GM12875 (cell line): ENCODE measurements around the gene MEIS1.

Experiments
- H3K4me3 ChIP-seq: one replicate; pipeline ENCODE4 v1.5.1; 2011; ENCODE audit warnings: low read depth, low read length, control low read depth
- TF ChIP-seq, protein P1 (sequence below): IDR thresholded peaks from 2 replicates; pipeline ENCODE4 v1.5.1; 2011; ENCODE audit warnings: low read depth, mild to moderate bottlenecking, control low read depth, inconsistent platforms, low read length, moderate library complexity, borderline replicate concordance; ENCODE audit not compliant: insufficient read depth

MEIS1 gene

GRCh38 chr2:66461664-66462500 lies 27.0 kb downstream of the MEIS1 start:
- no peak overlapping the region for H3K4me3 ChIP-seq
- TF ChIP-seq, protein P1, sequence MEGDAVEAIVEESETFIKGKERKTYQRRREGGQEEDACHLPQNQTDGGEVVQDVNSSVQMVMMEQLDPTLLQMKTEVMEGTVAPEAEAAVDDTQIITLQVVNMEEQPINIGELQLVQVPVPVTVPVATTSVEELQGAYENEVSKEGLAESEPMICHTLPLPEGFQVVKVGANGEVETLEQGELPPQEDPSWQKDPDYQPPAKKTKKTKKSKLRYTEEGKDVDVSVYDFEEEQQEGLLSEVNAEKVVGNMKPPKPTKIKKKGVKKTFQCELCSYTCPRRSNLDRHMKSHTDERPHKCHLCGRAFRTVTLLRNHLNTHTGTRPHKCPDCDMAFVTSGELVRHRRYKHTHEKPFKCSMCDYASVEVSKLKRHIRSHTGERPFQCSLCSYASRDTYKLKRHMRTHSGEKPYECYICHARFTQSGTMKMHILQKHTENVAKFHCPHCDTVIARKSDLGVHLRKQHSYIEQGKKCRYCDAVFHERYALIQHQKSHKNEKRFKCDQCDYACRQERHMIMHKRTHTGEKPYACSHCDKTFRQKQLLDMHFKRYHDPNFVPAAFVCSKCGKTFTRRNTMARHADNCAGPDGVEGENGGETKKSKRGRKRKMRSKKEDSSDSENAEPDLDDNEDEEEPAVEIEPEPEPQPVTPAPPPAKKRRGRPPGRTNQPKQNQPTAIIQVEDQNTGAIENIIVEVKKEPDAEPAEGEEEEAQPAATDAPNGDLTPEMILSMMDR, result no peak

DNA sequence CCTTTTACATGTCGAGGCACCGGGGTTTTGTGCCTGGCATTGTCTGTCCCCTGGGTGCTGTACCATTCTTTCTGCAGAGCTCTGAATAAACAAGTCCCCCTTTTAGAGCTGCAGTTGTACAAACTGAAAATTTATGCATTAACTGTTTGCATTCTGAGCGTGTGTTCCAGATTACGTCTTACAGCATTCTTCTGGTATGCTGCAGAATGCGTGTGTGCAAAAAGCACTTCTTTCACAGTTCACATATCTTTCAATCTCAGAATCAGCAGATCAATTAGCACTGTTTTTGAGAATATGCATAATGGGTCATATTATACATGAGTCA lies 27.5 kb downstream of the MEIS1 start:
- no peak overlapping the region for H3K4me3 ChIP-seq
- TF ChIP-seq, protein P1, result no peak

DNA sequence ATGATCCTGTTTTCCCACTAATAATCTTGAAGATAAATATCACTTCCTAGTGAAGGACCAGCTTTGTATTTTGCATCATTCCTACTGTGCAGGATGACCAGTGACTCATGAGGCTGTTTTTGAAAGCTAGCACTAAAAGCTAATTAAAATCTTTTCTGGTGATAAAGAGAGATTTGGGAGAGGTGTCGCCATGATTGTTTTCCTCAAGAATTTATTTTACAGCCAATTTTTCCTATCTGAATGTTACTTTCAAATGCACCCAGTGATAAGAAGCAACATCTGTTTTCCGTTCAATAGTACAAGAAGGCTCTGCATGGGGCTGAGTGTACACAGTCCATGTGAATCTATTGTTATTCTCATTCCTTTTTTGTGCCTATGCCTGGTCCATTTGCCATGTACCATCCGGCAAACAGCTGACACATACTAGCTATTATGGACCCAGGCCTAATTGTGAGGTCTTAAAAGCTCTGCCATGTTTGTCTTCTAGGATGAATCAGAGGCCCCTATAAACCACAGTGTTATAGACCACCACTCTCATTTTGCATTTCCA lies 28.4 kb downstream of the MEIS1 start:
- TF ChIP-seq, protein P1, result no peak
- no peak overlapping the region for H3K4me3 ChIP-seq

DNA sequence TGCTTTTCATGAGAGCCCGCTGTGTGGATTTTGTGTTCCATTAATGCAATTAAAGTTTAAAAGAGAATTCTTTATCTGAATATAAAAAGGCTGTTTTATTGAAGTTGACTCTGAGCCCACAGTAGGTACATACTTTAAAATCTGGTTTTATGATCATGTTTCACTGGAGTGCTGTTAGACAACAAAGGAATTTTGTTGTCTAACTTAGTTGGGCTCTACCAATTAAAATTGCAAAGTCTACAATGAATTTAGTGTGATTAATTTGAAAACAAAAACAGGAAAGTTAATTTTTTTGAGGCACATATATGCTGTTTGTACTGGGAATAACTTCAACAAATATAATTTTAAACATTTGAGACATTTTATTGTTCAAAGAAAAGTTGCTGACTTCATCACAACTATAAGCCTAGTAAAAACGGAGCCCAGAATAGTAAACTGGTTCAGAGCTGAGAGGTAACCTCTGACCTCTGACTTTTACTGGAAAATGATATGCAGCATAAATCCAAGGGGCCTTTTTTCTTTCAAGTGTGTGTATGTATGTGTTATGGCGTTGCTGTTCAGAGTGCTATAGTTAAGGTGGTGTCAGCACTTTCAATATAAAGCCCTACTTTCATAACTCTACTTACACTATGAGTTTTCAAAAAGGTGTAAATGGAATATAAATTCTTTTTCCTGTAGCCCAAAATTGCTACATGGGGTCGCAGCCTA lies 30.2 kb downstream of the MEIS1 start:
- no peak overlapping the region for H3K4me3 ChIP-seq
- TF ChIP-seq, protein P1, result no peak

DNA sequence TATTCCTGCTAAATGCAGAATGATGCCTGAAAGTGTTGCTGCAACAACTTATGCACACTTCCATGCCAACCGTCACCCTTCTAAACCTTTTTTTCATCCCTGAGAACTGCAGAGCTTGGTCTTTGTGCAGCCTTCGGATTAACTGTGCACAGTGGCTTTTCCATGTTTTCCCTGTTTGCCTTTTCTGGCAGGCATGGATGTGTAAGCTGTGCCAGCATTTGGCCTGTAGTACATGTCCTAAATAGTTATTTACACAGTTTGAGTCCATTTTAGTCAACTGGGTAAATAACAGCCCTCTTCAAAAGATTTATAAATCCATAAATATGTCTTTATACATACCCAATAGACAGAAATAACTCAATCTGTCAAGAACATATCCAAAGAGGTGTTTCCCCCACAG lies 31.5 kb downstream of the MEIS1 start:
- TF ChIP-seq, protein P1, result no peak
- no peak overlapping the region for H3K4me3 ChIP-seq

GRCh38 chr2:66467718-66468117 lies 32.8 kb downstream of the MEIS1 start:
- TF ChIP-seq, protein P1, result no peak
- H3K4me3 ChIP-seq, result no peak overlapping the region
